HEK293T (cell line): Measurements from ENCODE around the gene SF3B6.

Source experiments
- CTCF ChIA-PET: fragments of 350-600 bp; formaldehyde crosslinking; extraction: SDS; loops from one replicate; lab custom pipeline; 2021; ENCODE audit warnings: antibody characterized with exemption, inconsistent platforms; lab: Yijun Ruan, JAX
- POLR2A ChIA-PET: fragments of 350-600 bp; formaldehyde crosslinking; extraction: SDS; loops from one replicate; lab custom pipeline; 2020; ENCODE audit warnings: antibody characterized with exemption, inconsistent platforms; lab: Yijun Ruan, JAX
- DNase-seq: peaks from one replicate; pipeline ENCODE4 v3.0.0; 2012; ENCODE audit warnings: mixed read lengths; ENCODE audit errors: extremely low spot score
- ARNT ChIP-seq: fragments of 450-650 bp; IDR thresholded peaks from 2 replicates; pipeline ENCODE4 v1.6.1; 2017; ENCODE audit warnings: mild to moderate bottlenecking
- BHLHE40 ChIP-seq: fragments of 450-650 bp; IDR thresholded peaks from 2 replicates; pipeline ENCODE4 v1.6.1; 2016; ENCODE audit warnings: mild to moderate bottlenecking, moderate library complexity, borderline replicate concordance
- CTBP1 ChIP-seq: fragments of 450-650 bp; IDR thresholded peaks from 2 replicates; pipeline ENCODE4 v1.6.1; 2016; ENCODE audit warnings: borderline replicate concordance
- ELF4 ChIP-seq: fragments of 450-650 bp; IDR thresholded peaks from 2 replicates; pipeline ENCODE4 v1.6.1; 2017; ENCODE audit warnings: antibody characterized with exemption
- FOXA1 ChIP-seq: fragments of 450-650 bp; IDR thresholded peaks from 2 replicates; pipeline ENCODE4 v1.6.1; 2016; ENCODE audit warnings: mild to moderate bottlenecking
- FOXK2 ChIP-seq: fragments of 450-650 bp; IDR thresholded peaks from 2 replicates; pipeline ENCODE4 v1.6.1; 2016; ENCODE audit warnings: mild to moderate bottlenecking
- FOXM1 ChIP-seq: fragments of 450-650 bp; IDR thresholded peaks from 2 replicates; pipeline ENCODE4 v1.6.1; 2017; ENCODE audit warnings: mild to moderate bottlenecking, borderline replicate concordance
- HDGF ChIP-seq: fragments of 450-650 bp; IDR thresholded peaks from 2 replicates; pipeline ENCODE4 v1.6.1; 2017; ENCODE audit warnings: antibody characterized with exemption, borderline replicate concordance
- L3MBTL2 ChIP-seq: fragments of 450-650 bp; conservative IDR thresholded peaks from 2 replicates; pipeline ENCODE4 v1.6.1; 2016; ENCODE audit warnings: mild to moderate bottlenecking
- LEF1 ChIP-seq: fragments of 450-650 bp; IDR thresholded peaks from 2 replicates; pipeline ENCODE4 v1.6.1; 2017; ENCODE audit warnings: mild to moderate bottlenecking, borderline replicate concordance
- NFRKB ChIP-seq: fragments of 450-650 bp; IDR thresholded peaks from 2 replicates; pipeline ENCODE4 v1.6.1; 2016; ENCODE audit warnings: mild to moderate bottlenecking, moderate library complexity
- SP1 ChIP-seq: fragments of 450-650 bp; IDR thresholded peaks from 2 replicates; pipeline ENCODE4 v1.6.1; 2017
- SUZ12 ChIP-seq: fragments of 450-650 bp; IDR thresholded peaks from 2 replicates; pipeline ENCODE4 v1.6.1; 2016; ENCODE audit warnings: mild to moderate bottlenecking
- TARDBP ChIP-seq: fragments of 450-650 bp; IDR thresholded peaks from 2 replicates; pipeline ENCODE4 v1.6.1; 2016
- ZNF384 ChIP-seq: fragments of 450-650 bp; IDR thresholded peaks from 2 replicates; pipeline ENCODE4 v1.6.1; 2016
- TF ChIP-seq, protein P1 (sequence below): fragments of 450-650 bp; IDR thresholded peaks from 2 replicates; pipeline ENCODE4 v1.6.1; 2016

Gene SF3B6

GRCh38 chr2:24072259-24072658 lies 3.9 kb downstream of the SF3B6 start:
- no peak for DNase-seq
- POLR2A ChIA-PET, result no interaction called here
- TF ChIP-seq FOXK2 (no peak), L3MBTL2 (no peak), FOXM1 (no peak), FOXA1 (no peak), NFRKB (no peak), SP1 (no peak), BHLHE40 (no peak), TARDBP (no peak), HDGF (no peak), ARNT (no peak), LEF1 (no peak)
- CTCF ChIA-PET, result no interaction called here

- DNase-seq, result no peak
- ChIA-PET CTCF (interaction anchor here (0.7 kb wide), 1 partner anchor 285 kb away, joined by 3 read pairs; no protein-coding TSS in a partner anchor), POLR2A (interaction anchor here (3.1 to 3.4 kb wide), 2 partner anchors 11 to 18 kb away, joined by 13 to 16 read pairs; partner anchors contain the start of genes SF3B6 and WDCP)
- TF ChIP-seq FOXM1 (no peak), ZNF384 (no peak), TARDBP (no peak), CTBP1 (no peak), L3MBTL2 (no peak), BHLHE40 (no peak), LEF1 (no peak), HDGF (no peak), SP1 (no peak), SUZ12 (no peak), ARNT (no peak), FOXA1 (no peak)
- TF ChIP-seq, protein P1, sequence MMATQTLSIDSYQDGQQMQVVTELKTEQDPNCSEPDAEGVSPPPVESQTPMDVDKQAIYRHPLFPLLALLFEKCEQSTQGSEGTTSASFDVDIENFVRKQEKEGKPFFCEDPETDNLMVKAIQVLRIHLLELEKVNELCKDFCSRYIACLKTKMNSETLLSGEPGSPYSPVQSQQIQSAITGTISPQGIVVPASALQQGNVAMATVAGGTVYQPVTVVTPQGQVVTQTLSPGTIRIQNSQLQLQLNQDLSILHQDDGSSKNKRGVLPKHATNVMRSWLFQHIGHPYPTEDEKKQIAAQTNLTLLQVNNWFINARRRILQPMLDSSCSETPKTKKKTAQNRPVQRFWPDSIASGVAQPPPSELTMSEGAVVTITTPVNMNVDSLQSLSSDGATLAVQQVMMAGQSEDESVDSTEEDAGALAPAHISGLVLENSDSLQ, result no peak
Observed at GRCh38 chr2:24065341-24065740, 10.8 kb downstream of the SF3B6 start.

DNA sequence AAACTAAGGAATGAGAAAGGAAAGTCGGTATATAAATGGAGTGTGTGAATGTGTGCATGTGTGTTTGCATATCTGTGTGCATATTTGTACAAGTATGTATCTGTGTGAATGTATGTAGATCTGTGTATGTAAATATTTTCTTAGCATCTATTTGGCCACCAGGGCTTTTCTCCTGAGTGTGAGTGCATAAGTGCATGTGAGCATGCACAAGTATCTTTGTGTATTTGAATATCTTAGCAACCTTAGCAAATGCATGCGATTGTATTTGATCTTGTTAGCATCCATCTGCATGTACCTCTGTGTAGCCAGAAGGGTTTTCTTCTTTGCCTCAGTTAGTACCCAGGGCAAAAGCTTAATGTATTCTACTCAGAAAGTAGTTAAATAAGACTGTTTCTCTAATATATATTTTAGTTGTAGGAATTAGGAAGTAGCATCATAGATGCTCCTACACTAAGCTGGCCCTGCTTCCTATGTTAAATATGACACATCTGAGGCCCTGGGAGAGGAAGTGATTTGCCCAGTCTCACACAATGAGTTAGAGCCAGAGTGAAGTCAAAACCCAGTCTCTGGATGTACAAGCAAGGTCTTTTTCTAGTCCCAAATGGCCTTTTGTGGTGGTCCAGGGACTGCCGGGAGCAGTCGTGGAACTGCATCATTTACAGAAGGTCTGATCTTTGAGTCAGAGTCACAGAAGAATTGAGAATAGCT lies 17.4 kb downstream of the SF3B6 start:
- TF ChIP-seq FOXA1 (no peak), SUZ12 (no peak), FOXK2 (no peak), ELF4 (no peak), SP1 (no peak), BHLHE40 (no peak), ARNT (no peak), NFRKB (no peak), LEF1 (no peak), ZNF384 (no peak)
- TF ChIP-seq, protein P1, result no peak
- ChIA-PET POLR2A (interaction anchor here (2.0 kb wide), 1 partner anchor 11 kb away, joined by 9 read pairs; the partner anchor contains the start of gene WDCP), CTCF (interaction anchor here (1.7 kb wide), 1 partner anchor 131 kb away, joined by 5 read pairs; the partner anchor contains the start of gene ATAD2B)
- DNase-seq, result no peak

DNA sequence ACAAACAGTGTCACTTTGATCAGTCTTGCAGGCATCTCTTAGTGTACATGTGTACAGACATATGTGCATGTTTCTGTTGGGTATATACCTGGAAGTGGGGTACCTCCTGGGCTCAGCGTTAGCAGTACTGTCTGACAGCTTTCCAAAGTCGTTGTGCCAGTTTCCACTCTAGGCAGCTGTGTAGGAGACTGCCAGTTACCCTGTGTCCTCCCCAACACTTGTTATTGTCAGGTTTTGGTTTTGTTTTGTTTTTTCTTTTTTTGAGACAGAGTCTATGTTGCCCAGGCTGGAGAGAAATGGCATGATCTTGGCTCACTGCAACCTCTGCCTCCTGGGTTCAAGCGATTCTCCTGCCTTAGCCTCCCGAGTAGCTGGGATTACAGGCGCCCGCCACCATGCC lies 20.4 kb downstream of the SF3B6 start:
- TF ChIP-seq TARDBP (no peak), SP1 (no peak), BHLHE40 (no peak), CTBP1 (no peak), ZNF384 (no peak), FOXA1 (no peak), LEF1 (no peak), NFRKB (no peak), FOXM1 (no peak), FOXK2 (no peak), L3MBTL2 (no peak), SUZ12 (no peak), ARNT (no peak), ELF4 (no peak), HDGF (no peak)
- TF ChIP-seq, protein P1, result no peak
- CTCF ChIA-PET, result no interaction called here
- POLR2A ChIA-PET, result interaction anchor here (1.1 kb wide), 1 partner anchor 20 kb away, joined by 5 read pairs; the partner anchor contains the start of gene SF3B6
- no peak for DNase-seq

- ChIA-PET POLR2A (interaction anchor here (0.9 kb wide), 1 partner anchor 17 kb away, joined by 3 read pairs; no protein-coding TSS in a partner anchor), CTCF (interaction anchor here (0.5 kb wide), 1 partner anchor 139 kb away, joined by 4 read pairs; no protein-coding TSS in a partner anchor)
- TF ChIP-seq LEF1, result no peak
- TF ChIP-seq L3MBTL2, result no peak
- no peak for TF ChIP-seq HDGF
- TF ChIP-seq CTBP1, result no peak
- no peak for TF ChIP-seq ARNT
- no peak for TF ChIP-seq ELF4
- TF ChIP-seq, protein P1, result no peak
- no peak for DNase-seq
Observed at GRCh38 chr2:24054366-24055010, 21.6 kb downstream of the SF3B6 start.
